Keratinocyte (primary cell): Measurements from ENCODE around the gene TNRC18.
"Not testable (repeated sequence)": the region's sequence is repeated elsewhere in the genome, so short reads cannot be mapped to it uniquely, and the experiment has no call there.

Experiments used
- EZH2 ChIP-seq: IDR thresholded peaks from one replicate; pipeline ENCODE4 v1.6.1; 2012; ENCODE audit warnings: inconsistent platforms, mild to moderate bottlenecking, low read length, moderate library complexity
- TF ChIP-seq, protein P1 (sequence below), 3 experiments: IDR thresholded peaks in 1 of 3; conservative IDR thresholded peaks in 1 of 3; optimal IDR thresholded peaks in 1 of 3; 2 replicates in 2 of 3; 3 replicates in 1 of 3; pipeline versions ENCODE3 to v1.5.1; 2011; ENCODE audit warnings: low read length in 3 of 3, mild to moderate bottlenecking in 3 of 3, moderate library complexity in 2 of 3, control low read depth in 1 of 3, inconsistent platforms in 1 of 3; ENCODE audit not compliant: insufficient read depth in 2 of 3; ENCODE audit errors: extremely low read depth in 1 of 3

- TF ChIP-seq, protein P1, sequence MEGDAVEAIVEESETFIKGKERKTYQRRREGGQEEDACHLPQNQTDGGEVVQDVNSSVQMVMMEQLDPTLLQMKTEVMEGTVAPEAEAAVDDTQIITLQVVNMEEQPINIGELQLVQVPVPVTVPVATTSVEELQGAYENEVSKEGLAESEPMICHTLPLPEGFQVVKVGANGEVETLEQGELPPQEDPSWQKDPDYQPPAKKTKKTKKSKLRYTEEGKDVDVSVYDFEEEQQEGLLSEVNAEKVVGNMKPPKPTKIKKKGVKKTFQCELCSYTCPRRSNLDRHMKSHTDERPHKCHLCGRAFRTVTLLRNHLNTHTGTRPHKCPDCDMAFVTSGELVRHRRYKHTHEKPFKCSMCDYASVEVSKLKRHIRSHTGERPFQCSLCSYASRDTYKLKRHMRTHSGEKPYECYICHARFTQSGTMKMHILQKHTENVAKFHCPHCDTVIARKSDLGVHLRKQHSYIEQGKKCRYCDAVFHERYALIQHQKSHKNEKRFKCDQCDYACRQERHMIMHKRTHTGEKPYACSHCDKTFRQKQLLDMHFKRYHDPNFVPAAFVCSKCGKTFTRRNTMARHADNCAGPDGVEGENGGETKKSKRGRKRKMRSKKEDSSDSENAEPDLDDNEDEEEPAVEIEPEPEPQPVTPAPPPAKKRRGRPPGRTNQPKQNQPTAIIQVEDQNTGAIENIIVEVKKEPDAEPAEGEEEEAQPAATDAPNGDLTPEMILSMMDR (optimal IDR thresholded peaks at IDR 0.05 in 1 of 3, IDR thresholded peaks at IDR 0.05 in 1 of 3, conservative IDR thresholded peaks at IDR 0.05 in 1 of 3; ENCODE audit: extremely low read depth in 1 of 3, insufficient read depth in 2 of 3, low read length in 3 of 3): not testable (repeated sequence)
- not testable (repeated sequence) for TF ChIP-seq EZH2
Observed at GRCh38 chr7:5274985-5275431, 148.6 kb downstream of the TNRC18 start.
